PC-9 (cell line): ENCODE data around the gene CAT.

Experiments used
- EZH2 ChIP-seq: fragments of 200-600 bp; sonication (generic); IDR thresholded peaks from 2 replicates; pipeline ENCODE4 v1.8.0; 2017; ENCODE audit warnings: antibody characterized with exemption, low read depth
- TF ChIP-seq, protein P1 (sequence below): fragments of 200-600 bp; sonication (generic); conservative IDR thresholded peaks from 2 replicates; pipeline ENCODE4 v1.6.1; 2017; ENCODE audit warnings: mixed run types, antibody characterized with exemption, mild to moderate bottlenecking, moderate library complexity

DNA sequence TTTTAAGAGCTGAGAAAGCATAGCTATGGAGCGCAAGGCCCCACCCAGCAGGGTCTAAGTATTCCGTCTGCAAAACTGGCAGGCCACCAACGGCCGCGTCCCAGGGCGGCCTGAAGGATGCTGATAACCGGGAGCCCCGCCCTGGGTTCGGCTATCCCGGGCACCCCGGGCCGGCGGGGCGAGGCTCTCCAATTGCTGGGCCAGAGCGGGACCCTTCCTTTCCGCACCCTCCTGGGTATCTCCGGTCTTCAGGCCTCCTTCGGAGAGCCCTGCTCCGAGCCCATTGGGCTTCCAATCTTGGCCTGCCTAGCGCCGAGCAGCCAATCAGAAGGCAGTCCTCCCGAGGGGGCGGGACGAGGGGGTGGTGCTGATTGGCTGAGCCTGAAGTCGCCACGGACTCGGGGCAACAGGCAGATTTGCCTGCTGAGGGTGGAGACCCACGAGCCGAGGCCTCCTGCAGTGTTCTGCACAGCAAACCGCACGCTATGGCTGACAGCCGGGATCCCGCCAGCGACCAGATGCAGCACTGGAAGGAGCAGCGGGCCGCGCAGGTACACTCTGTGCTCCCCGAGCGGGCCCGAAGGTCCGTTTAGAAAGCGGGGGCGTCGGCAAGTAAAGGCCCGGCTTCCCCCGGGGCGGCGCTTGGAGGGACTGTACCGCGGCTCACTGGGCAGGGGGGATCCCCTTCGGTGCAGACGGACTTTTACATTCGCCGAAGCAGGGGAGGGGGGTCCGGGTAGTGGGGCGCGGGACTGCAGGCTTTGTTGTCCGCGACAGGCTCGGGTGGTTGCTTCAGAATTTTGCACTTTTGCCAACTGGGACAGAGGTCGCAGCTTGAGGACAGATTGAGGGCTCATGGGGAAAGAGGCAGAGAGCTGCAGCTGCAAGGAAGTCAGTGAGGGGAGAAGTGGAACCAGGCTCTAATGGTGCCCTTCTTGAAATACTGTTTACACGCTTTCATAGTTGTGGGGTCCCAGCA is at the start of gene CAT:
- TF ChIP-seq, protein P1, sequence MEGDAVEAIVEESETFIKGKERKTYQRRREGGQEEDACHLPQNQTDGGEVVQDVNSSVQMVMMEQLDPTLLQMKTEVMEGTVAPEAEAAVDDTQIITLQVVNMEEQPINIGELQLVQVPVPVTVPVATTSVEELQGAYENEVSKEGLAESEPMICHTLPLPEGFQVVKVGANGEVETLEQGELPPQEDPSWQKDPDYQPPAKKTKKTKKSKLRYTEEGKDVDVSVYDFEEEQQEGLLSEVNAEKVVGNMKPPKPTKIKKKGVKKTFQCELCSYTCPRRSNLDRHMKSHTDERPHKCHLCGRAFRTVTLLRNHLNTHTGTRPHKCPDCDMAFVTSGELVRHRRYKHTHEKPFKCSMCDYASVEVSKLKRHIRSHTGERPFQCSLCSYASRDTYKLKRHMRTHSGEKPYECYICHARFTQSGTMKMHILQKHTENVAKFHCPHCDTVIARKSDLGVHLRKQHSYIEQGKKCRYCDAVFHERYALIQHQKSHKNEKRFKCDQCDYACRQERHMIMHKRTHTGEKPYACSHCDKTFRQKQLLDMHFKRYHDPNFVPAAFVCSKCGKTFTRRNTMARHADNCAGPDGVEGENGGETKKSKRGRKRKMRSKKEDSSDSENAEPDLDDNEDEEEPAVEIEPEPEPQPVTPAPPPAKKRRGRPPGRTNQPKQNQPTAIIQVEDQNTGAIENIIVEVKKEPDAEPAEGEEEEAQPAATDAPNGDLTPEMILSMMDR, result no peak
- TF ChIP-seq EZH2, result no peak
